Measurements from ENCODE around the gene EFNA3.

The EFNA3 gene

DNA sequence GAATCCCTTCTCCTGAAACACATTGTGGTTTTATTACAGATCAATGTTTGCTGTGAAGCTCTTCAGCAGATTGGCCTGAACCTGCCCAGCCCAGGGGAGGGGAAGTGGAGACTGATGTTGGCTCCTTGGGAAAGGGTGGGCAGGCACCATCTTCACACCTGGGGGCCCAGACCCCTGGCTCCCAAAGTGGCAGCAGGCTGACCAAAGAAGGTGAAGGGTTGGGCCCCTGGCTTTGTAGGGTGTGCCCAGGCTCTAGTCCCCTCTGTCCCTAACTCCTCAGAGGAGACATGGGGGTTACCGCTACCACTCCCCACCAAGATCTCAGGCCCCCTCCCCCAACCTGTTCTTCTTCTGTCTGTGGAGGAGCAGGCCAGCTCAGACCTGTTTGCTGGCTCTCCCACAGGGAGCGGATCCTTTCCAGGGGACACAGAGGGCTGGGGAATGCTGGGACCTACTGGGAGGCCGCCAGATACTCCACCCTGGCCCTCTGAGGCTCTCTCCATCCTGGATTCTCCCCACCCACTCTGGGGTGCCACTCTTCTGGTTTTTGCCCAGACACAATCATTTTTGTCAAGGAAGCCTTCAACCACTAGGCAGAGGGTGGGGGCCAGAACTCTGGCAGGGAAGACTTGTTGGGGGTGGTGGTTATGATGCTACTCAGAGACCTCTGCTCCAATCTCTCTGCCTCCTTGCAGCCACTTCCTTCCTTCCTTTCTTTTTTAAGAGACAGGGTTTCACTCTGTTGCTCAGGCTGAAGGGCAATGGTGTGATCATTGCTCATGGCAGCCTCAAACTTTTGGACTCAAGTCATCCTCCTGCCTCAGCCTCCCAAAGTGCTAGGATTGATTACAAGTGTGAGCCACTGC is 5.0 kb upstream of the EFNA3 start:
- no peak overlapping the region for H3K4me3 ChIP-seq
- no peak for DNase-seq (ENCODE audit: low spot score)
- TF ChIP-seq, protein P1, sequence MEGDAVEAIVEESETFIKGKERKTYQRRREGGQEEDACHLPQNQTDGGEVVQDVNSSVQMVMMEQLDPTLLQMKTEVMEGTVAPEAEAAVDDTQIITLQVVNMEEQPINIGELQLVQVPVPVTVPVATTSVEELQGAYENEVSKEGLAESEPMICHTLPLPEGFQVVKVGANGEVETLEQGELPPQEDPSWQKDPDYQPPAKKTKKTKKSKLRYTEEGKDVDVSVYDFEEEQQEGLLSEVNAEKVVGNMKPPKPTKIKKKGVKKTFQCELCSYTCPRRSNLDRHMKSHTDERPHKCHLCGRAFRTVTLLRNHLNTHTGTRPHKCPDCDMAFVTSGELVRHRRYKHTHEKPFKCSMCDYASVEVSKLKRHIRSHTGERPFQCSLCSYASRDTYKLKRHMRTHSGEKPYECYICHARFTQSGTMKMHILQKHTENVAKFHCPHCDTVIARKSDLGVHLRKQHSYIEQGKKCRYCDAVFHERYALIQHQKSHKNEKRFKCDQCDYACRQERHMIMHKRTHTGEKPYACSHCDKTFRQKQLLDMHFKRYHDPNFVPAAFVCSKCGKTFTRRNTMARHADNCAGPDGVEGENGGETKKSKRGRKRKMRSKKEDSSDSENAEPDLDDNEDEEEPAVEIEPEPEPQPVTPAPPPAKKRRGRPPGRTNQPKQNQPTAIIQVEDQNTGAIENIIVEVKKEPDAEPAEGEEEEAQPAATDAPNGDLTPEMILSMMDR (IDR thresholded peaks at IDR 0.05): no peak

GRCh38 chr1:155075535-155075934 is 3.1 kb upstream of the EFNA3 start:
- TF ChIP-seq, protein P1 (IDR thresholded peaks at IDR 0.05): no peak
- H3K4me3 ChIP-seq: no peak overlapping the region

More for the DNA sequence above, 5.0 kb upstream of the EFNA3 start:
- H3K27ac ChIP-seq: no peak overlapping the region

GRCh38 chr1:155076371-155076770 is 2.3 kb upstream of the EFNA3 start:
- Histone ChIP-seq H3K27ac (no peak overlapping the region), H3K4me3 (no peak overlapping the region)
- no peak for DNase-seq (ENCODE audit: low spot score)
- TF ChIP-seq, protein P1 (IDR thresholded peaks at IDR 0.05): no peak

More at GRCh38 chr1:155075535-155075934, 3.1 kb upstream of the EFNA3 start:
- DNase-seq (ENCODE audit: low spot score): no peak
- H3K27ac ChIP-seq: no peak overlapping the region

DNA sequence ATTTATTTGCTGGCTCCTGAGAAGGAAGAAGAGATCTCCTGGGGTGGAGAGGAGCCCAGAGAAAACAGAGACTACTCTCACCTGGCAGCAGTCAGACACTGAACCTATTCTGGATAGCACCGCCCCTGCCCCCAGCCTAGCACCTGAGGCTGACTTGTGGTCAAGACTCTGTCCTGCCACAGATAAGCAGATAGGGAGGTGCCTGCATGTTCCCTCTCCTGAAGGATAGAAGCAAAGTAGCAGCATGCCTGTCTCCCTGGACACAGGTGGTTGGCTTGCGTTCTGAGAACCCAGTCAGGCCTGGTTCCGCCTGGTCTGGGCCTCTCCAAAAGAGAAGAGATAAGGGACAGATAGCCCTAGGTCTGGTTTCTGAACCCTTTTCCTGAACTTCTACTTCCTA is 1.3 kb upstream of the EFNA3 start:
- TF ChIP-seq, protein P1 (IDR thresholded peaks at IDR 0.05): no peak

GRCh38 chr1:155077758-155078445 is 735 bp upstream of the EFNA3 start:
- no peak overlapping the region for H3K4me3 ChIP-seq
- TF ChIP-seq, protein P1 (IDR thresholded peaks at IDR 0.05): no peak
- no peak overlapping the region for H3K27ac ChIP-seq
- no peak for DNase-seq (ENCODE audit: low spot score)

More for the DNA sequence above, 1.3 kb upstream of the EFNA3 start:
- no peak overlapping the region for H3K4me3 ChIP-seq
- no peak for DNase-seq (ENCODE audit: low spot score)
- no peak overlapping the region for H3K27ac ChIP-seq

DNA sequence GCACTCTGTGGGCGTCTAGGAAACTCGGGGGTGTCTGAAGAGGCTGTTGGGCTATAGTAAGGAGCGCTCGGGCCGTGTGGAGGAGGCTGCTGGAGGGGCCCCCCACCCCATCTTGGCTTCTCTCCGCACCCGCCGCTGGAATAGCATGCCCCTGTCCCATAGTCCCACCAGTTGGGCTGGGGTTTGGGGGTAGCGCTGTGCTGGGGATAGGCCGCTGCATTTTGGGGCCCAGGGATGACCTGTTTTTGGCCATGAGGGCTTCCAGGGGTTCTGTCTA is 511 bp downstream of the EFNA3 start:
- no peak overlapping the region for H3K27ac ChIP-seq
- peak overlapping the region; percentile 68 for H3K4me3 ChIP-seq
- DNase-seq (ENCODE audit: low spot score): no peak
- TF ChIP-seq, protein P1 (IDR thresholded peaks at IDR 0.05): no peak

Measured in coronary artery (tissue), 2 donors.